Measurements from ENCODE around the gene ABCB1.

ABCB1 gene

GRCh38 chr7:87483131-87483530, 117.6 kb downstream of the ABCB1 start:
- no CpG with 5 or more reads among the region's 2 CpGs for WGBS (ENCODE audit: extremely low coverage, insufficient coverage, low lambda C conversion rate)
- no peak overlapping the region for H3K18ac ChIP-seq (ENCODE audit: low read length)
- DNase-seq, result peak; percentile 10

GRCh38 chr7:87482115-87482514, 118.6 kb downstream of the ABCB1 start:
- no CpG with 5 or more reads among the region's 3 CpGs for WGBS (ENCODE audit: extremely low coverage, insufficient coverage, low lambda C conversion rate)
- Histone ChIP-seq H2BK5ac (ENCODE audit: low read length) (no peak overlapping the region), H4K5ac (ENCODE audit: low read length) (no peak overlapping the region), H3K9ac (ENCODE audit: low read length) (no peak overlapping the region), H4K8ac (ENCODE audit: low read depth, low read length) (no peak overlapping the region), H3K36me3 (ENCODE audit: control insufficient read depth, insufficient read depth, low read length) (no peaks in the 10 kb centered on the region), H3K4ac (ENCODE audit: low read depth, low read length) (no peak overlapping the region), H3K56ac (ENCODE audit: low read length) (no peak overlapping the region), H3K18ac (ENCODE audit: low read length) (no peak overlapping the region), H3K4me1 (ENCODE audit: control insufficient read depth, low read depth, low read length) (no peaks in the 10 kb centered on the region), H3K23ac (ENCODE audit: low read length) (no peak overlapping the region), H2BK15ac (replicated peaks; ENCODE audit: low read depth) (no peak overlapping the region), H3K27me3 (ENCODE audit: insufficient read depth, low read length, poor library complexity) (no peaks in the 10 kb centered on the region), H3K27ac (ENCODE audit: low read depth, low read length) (no peak overlapping the region), H2AK5ac (ENCODE audit: low read length) (no peak overlapping the region), H3K4me3 (ENCODE audit: low read length) (no peak overlapping the region), H3K4me2 (ENCODE audit: low read length) (no peak overlapping the region), H2BK120ac (ENCODE audit: low read depth, low read length) (no peak overlapping the region), H3K79me1 (ENCODE audit: low read length) (no peaks in the 10 kb centered on the region), H3K79me2 (ENCODE audit: control insufficient read depth, insufficient read depth, low read length) (no peaks in the 10 kb centered on the region)
- DNase-seq, result no peak

More at GRCh38 chr7:87483131-87483530, 117.6 kb downstream of the ABCB1 start:
- Histone ChIP-seq H3K79me2 (ENCODE audit: control insufficient read depth, insufficient read depth, low read length) (no peaks in the 10 kb centered on the region), H3K4me3 (ENCODE audit: low read length) (no peak overlapping the region), H3K27ac (ENCODE audit: low read depth, low read length) (no peak overlapping the region), H4K8ac (ENCODE audit: low read depth, low read length) (no peak overlapping the region), H3K36me3 (ENCODE audit: control insufficient read depth, insufficient read depth, low read length) (no peaks in the 10 kb centered on the region), H3K23ac (ENCODE audit: low read length) (no peak overlapping the region), H2BK15ac (replicated peaks; ENCODE audit: low read depth) (no peak overlapping the region), H2BK5ac (ENCODE audit: low read length) (no peak overlapping the region), H3K56ac (ENCODE audit: low read length) (no peak overlapping the region), H3K27me3 (ENCODE audit: insufficient read depth, low read length, poor library complexity) (no peaks in the 10 kb centered on the region), H3K4me1 (ENCODE audit: control insufficient read depth, low read depth, low read length) (no peaks in the 10 kb centered on the region), H3K9ac (ENCODE audit: low read length) (no peak overlapping the region), H3K4me2 (ENCODE audit: low read length) (no peak overlapping the region), H2AK5ac (ENCODE audit: low read length) (no peak overlapping the region), H4K5ac (ENCODE audit: low read length) (no peak overlapping the region), H3K79me1 (ENCODE audit: low read length) (no peaks in the 10 kb centered on the region), H2BK120ac (ENCODE audit: low read depth, low read length) (no peak overlapping the region), H3K4ac (ENCODE audit: low read depth, low read length) (no peak overlapping the region)

DNA sequence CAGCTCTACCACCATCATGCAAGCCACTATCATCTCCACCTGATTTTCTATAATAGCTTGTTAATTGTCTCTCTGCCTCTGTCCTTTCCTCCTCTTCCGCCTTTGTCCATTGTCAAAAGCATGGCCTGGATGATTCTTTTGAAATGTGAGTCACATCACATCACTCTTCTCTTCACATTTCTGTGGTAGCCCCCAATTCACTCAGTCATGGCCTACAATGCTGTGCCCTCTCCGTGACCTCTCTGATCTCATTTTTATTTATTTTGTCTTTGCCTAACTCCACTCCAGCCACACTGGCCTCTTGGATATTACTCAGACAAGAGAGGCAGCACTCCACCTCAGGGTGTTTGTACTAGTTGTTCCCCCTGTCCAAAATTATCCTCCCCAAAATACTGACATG, 120.3 kb downstream of the ABCB1 start:
- H2BK15ac ChIP-seq (replicated peaks; ENCODE audit: low read depth), result no peak overlapping the region
- no CpG with 5 or more reads among the region's 2 CpGs for WGBS (ENCODE audit: extremely low coverage, insufficient coverage, low lambda C conversion rate)
- no peak overlapping the region for H3K18ac ChIP-seq (ENCODE audit: low read length)
- H3K79me1 ChIP-seq (ENCODE audit: low read length), result no peaks in the 10 kb centered on the region
- no peak overlapping the region for H2BK120ac ChIP-seq (ENCODE audit: low read depth, low read length)
- H3K4ac ChIP-seq (ENCODE audit: low read depth, low read length), result no peak overlapping the region
- H3K9ac ChIP-seq (ENCODE audit: low read length), result no peak overlapping the region
- no peaks in the 10 kb centered on the region for H3K36me3 ChIP-seq (ENCODE audit: control insufficient read depth, insufficient read depth, low read length)
- no peaks in the 10 kb centered on the region for H3K79me2 ChIP-seq (ENCODE audit: control insufficient read depth, insufficient read depth, low read length)
- DNase-seq, result no peak
- no peak overlapping the region for H3K23ac ChIP-seq (ENCODE audit: low read length)
- no peak overlapping the region for H4K5ac ChIP-seq (ENCODE audit: low read length)
- no peaks in the 10 kb centered on the region for H3K4me1 ChIP-seq (ENCODE audit: control insufficient read depth, low read depth, low read length)
- no peak overlapping the region for H2AK5ac ChIP-seq (ENCODE audit: low read length)
- H3K27me3 ChIP-seq (ENCODE audit: insufficient read depth, low read length, poor library complexity), result peaks cover 3% of the 10 kb centered on the region
- H4K8ac ChIP-seq (ENCODE audit: low read depth, low read length), result no peak overlapping the region
- H2BK5ac ChIP-seq (ENCODE audit: low read length), result no peak overlapping the region
- H3K4me3 ChIP-seq (ENCODE audit: low read length), result no peak overlapping the region
- H3K4me2 ChIP-seq (ENCODE audit: low read length), result no peak overlapping the region
- no peak overlapping the region for H3K56ac ChIP-seq (ENCODE audit: low read length)
- no peak overlapping the region for H3K27ac ChIP-seq (ENCODE audit: low read depth, low read length)

GRCh38 chr7:87479951-87480350, 120.7 kb downstream of the ABCB1 start:
- Histone ChIP-seq H3K4me1 (ENCODE audit: control insufficient read depth, low read depth, low read length) (no peaks in the 10 kb centered on the region), H3K4ac (ENCODE audit: low read depth, low read length) (no peak overlapping the region), H3K4me2 (ENCODE audit: low read length) (no peak overlapping the region), H3K4me3 (ENCODE audit: low read length) (no peak overlapping the region), H3K9ac (ENCODE audit: low read length) (no peak overlapping the region), H4K5ac (ENCODE audit: low read length) (no peak overlapping the region), H3K56ac (ENCODE audit: low read length) (no peak overlapping the region), H3K27me3 (ENCODE audit: insufficient read depth, low read length, poor library complexity) (peaks cover 5% of the 10 kb centered on the region), H3K18ac (ENCODE audit: low read length) (no peak overlapping the region), H2BK15ac (replicated peaks; ENCODE audit: low read depth) (no peak overlapping the region), H2BK5ac (ENCODE audit: low read length) (no peak overlapping the region), H3K79me2 (ENCODE audit: control insufficient read depth, insufficient read depth, low read length) (no peaks in the 10 kb centered on the region), H2AK5ac (ENCODE audit: low read length) (no peak overlapping the region), H3K23ac (ENCODE audit: low read length) (no peak overlapping the region), H2BK120ac (ENCODE audit: low read depth, low read length) (no peak overlapping the region), H3K27ac (ENCODE audit: low read depth, low read length) (no peak overlapping the region), H3K79me1 (ENCODE audit: low read length) (no peaks in the 10 kb centered on the region), H4K8ac (ENCODE audit: low read depth, low read length) (no peak overlapping the region), H3K36me3 (ENCODE audit: control insufficient read depth, insufficient read depth, low read length) (no peaks in the 10 kb centered on the region)
- WGBS (ENCODE audit: extremely low coverage, insufficient coverage, low lambda C conversion rate), result no CpG with 5 or more reads among the region's 2 CpGs
- no peak for DNase-seq

DNA sequence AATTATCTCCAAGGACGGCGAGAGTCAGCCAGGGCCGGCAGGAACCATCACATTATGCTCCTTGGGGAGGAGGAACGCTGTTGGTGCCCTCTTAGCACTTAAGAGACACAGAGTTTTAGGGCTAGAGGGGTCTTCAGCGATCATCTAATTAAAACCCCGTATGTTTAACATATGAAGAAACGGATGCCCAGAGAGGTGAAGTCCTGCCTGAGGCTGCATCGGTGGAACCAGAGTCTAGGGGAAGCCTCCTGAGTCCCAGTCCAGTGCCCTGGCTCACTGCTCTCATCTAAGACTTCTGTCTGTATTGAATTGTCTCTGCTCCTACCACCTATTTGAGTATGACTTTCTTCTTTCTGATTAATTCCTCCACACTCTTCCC, 124.5 kb downstream of the ABCB1 start:
- H2AK5ac ChIP-seq (ENCODE audit: low read length), result no peak overlapping the region
- WGBS (ENCODE audit: extremely low coverage, insufficient coverage, low lambda C conversion rate), result no CpG with 5 or more reads among the region's 8 CpGs
- H2BK120ac ChIP-seq (ENCODE audit: low read depth, low read length), result no peak overlapping the region
- no peak overlapping the region for H3K4ac ChIP-seq (ENCODE audit: low read depth, low read length)
- peak overlapping the region; percentile 1 for H3K56ac ChIP-seq (ENCODE audit: low read length)
- H3K4me3 ChIP-seq (ENCODE audit: low read length), result no peak overlapping the region
- H3K27ac ChIP-seq (ENCODE audit: low read depth, low read length), result no peak overlapping the region
- no peak overlapping the region for H4K5ac ChIP-seq (ENCODE audit: low read length)
- no peak overlapping the region for H2BK5ac ChIP-seq (ENCODE audit: low read length)
- H3K79me1 ChIP-seq (ENCODE audit: low read length), result no peaks in the 10 kb centered on the region
- DNase-seq, result no peak
- H4K8ac ChIP-seq (ENCODE audit: low read depth, low read length), result no peak overlapping the region
- no peaks in the 10 kb centered on the region for H3K79me2 ChIP-seq (ENCODE audit: control insufficient read depth, insufficient read depth, low read length)
- H3K9ac ChIP-seq (ENCODE audit: low read length), result no peak overlapping the region
- no peak overlapping the region for H2BK15ac ChIP-seq (replicated peaks; ENCODE audit: low read depth)
- H3K4me1 ChIP-seq (ENCODE audit: control insufficient read depth, low read depth, low read length), result peaks cover 3% of the 10 kb centered on the region
- peak overlapping the region; percentile 4 for H3K4me2 ChIP-seq (ENCODE audit: low read length)
- peaks cover 5% of the 10 kb centered on the region for H3K27me3 ChIP-seq (ENCODE audit: insufficient read depth, low read length, poor library complexity)
- no peak overlapping the region for H3K23ac ChIP-seq (ENCODE audit: low read length)
- no peaks in the 10 kb centered on the region for H3K36me3 ChIP-seq (ENCODE audit: control insufficient read depth, insufficient read depth, low read length)
- no peak overlapping the region for H3K18ac ChIP-seq (ENCODE audit: low read length)

GRCh38 chr7:87475359-87476178, 125.1 kb downstream of the ABCB1 start, which contains the start of gene ABCB4:
Gene ABCB4 (minus strand): TSS chr7:87475680. CDS start chr7:87475465, 215 bp downstream.
- no peak within 1 kb of the TSS for H3K23ac ChIP-seq (ENCODE audit: low read length)
- peak within 1 kb of the TSS; percentile 33 for H3K9ac ChIP-seq (ENCODE audit: low read length)
- H3K27me3 ChIP-seq (ENCODE audit: insufficient read depth, low read length, poor library complexity), result peaks cover 5% of the 10 kb centered on the region
- no peak for DNase-seq
- H3K4ac ChIP-seq (ENCODE audit: low read depth, low read length), result no peak within 1 kb of the TSS
- no peaks in the 10 kb centered on the region for H3K79me2 ChIP-seq (ENCODE audit: control insufficient read depth, insufficient read depth, low read length)
- H2BK120ac ChIP-seq (ENCODE audit: low read depth, low read length), result no peak within 1 kb of the TSS
- H3K56ac ChIP-seq (ENCODE audit: low read length), result peak within 1 kb of the TSS; percentile 40
- no peaks in the 10 kb centered on the region for H3K36me3 ChIP-seq (ENCODE audit: control insufficient read depth, insufficient read depth, low read length)
- no peak within 1 kb of the TSS for H3K27ac ChIP-seq (ENCODE audit: low read depth, low read length)
- H3K79me1 ChIP-seq (ENCODE audit: low read length), result no peaks in the 10 kb centered on the region
- H3K18ac ChIP-seq (ENCODE audit: low read length), result no peak within 1 kb of the TSS
- no peak within 1 kb of the TSS for H2BK5ac ChIP-seq (ENCODE audit: low read length)
- no peak within 1 kb of the TSS for H4K8ac ChIP-seq (ENCODE audit: low read depth, low read length)
- H3K4me3 ChIP-seq (ENCODE audit: low read length), result no peak within 1 kb of the TSS
- no peak within 1 kb of the TSS for H4K5ac ChIP-seq (ENCODE audit: low read length)
- H2AK5ac ChIP-seq (ENCODE audit: low read length), result no peak within 1 kb of the TSS
- H2BK15ac ChIP-seq (replicated peaks; ENCODE audit: low read depth), result no peak within 1 kb of the TSS
- peak within 1 kb of the TSS; percentile 81 for H3K4me2 ChIP-seq (ENCODE audit: low read length)
- WGBS (ENCODE audit: extremely low coverage, insufficient coverage, low lambda C conversion rate), result no CpG with 5 or more reads among the region's 80 CpGs
- peaks cover 3% of the 10 kb centered on the region for H3K4me1 ChIP-seq (ENCODE audit: control insufficient read depth, low read depth, low read length)

Measured in mesendoderm (in vitro differentiated cells).